WERI-Rb-1 (cell line): ENCODE measurements around the gene HS3ST1.

Source experiments
- DNase-seq: peaks from one replicate; pipeline ENCODE4 v3.0.0-alpha.2; 2020
- H3K27ac ChIP-seq: fragments of 250-450 bp; sonication (Bioruptor Pico); 2 replicates; pipeline ENCODE4 v1.5.1; 2020; ENCODE audit warnings: mild to moderate bottlenecking, moderate library complexity
- H3K27me3 ChIP-seq: fragments of 250-450 bp; sonication (Bioruptor Pico); 2 replicates; pipeline ENCODE4 v1.5.1; 2021; ENCODE audit warnings: mild to moderate bottlenecking, low read depth, moderate library complexity; ENCODE audit not compliant: insufficient read depth, severe bottlenecking
- H3K36me3 ChIP-seq: fragments of 250-450 bp; sonication (Bioruptor Pico); 2 replicates; pipeline ENCODE4 v1.5.1; 2020; ENCODE audit warnings: mild to moderate bottlenecking, moderate library complexity
- H3K4me3 ChIP-seq: 2 replicates; pipeline ENCODE4 v1.5.1; 2011; ENCODE audit warnings: low read depth, mild to moderate bottlenecking, control low read depth, low read length
- H3K9me3 ChIP-seq: fragments of 250-450 bp; sonication (Bioruptor Pico); 2 replicates; pipeline ENCODE4 v1.5.1; 2021; ENCODE audit warnings: mild to moderate bottlenecking, moderate library complexity; ENCODE audit not compliant: severe bottlenecking
- CTCF ChIP-seq: IDR thresholded peaks from 2 replicates; pipeline ENCODE4 v1.5.1; 2011; ENCODE audit warnings: low read depth, mild to moderate bottlenecking, control low read depth, inconsistent platforms, low read length

HS3ST1 gene

GRCh38 chr4:11470438-11471045, 41.8 kb upstream of the HS3ST1 start:
- TF ChIP-seq CTCF, result no peak
- no peak for DNase-seq
- H3K27ac ChIP-seq, result no peak overlapping the region

GRCh38 chr4:11469650-11470437, 41.1 kb upstream of the HS3ST1 start:
- Histone ChIP-seq H3K36me3 (no peaks in the 10 kb centered on the region), H3K9me3 (no peaks in the 10 kb centered on the region), H3K27ac (no peak overlapping the region), H3K4me3 (no peak overlapping the region), H3K27me3 (no peaks in the 10 kb centered on the region)
- DNase-seq, result no peak
- no peak for TF ChIP-seq CTCF

More at GRCh38 chr4:11470438-11471045, 41.8 kb upstream of the HS3ST1 start:
- Histone ChIP-seq H3K36me3 (no peaks in the 10 kb centered on the region), H3K9me3 (no peaks in the 10 kb centered on the region), H3K27me3 (no peaks in the 10 kb centered on the region), H3K4me3 (no peak overlapping the region)

GRCh38 chr4:11468901-11469300, 40.2 kb upstream of the HS3ST1 start:
- H3K9me3 ChIP-seq, result no peaks in the 10 kb centered on the region
- no peak for TF ChIP-seq CTCF
- DNase-seq, result no peak
- H3K36me3 ChIP-seq, result no peaks in the 10 kb centered on the region
- no peak overlapping the region for H3K27ac ChIP-seq
- no peak overlapping the region for H3K4me3 ChIP-seq
- no peaks in the 10 kb centered on the region for H3K27me3 ChIP-seq

- no peak overlapping the region for H3K27ac ChIP-seq
- TF ChIP-seq CTCF, result no peak
- no peak for DNase-seq
- no peak overlapping the region for H3K4me3 ChIP-seq
- H3K9me3 ChIP-seq, result no peaks in the 10 kb centered on the region
- H3K36me3 ChIP-seq, result no peaks in the 10 kb centered on the region
- H3K27me3 ChIP-seq, result no peaks in the 10 kb centered on the region
These were observed 39.2 kb upstream of the HS3ST1 start for GRCh38 chr4:11467931-11468330.

GRCh38 chr4:11463707-11464106, 35.0 kb upstream of the HS3ST1 start:
- H3K27me3 ChIP-seq, result no peaks in the 10 kb centered on the region
- no peak overlapping the region for H3K4me3 ChIP-seq
- no peak overlapping the region for H3K27ac ChIP-seq
- no peak for TF ChIP-seq CTCF
- no peak for DNase-seq
- H3K36me3 ChIP-seq, result no peaks in the 10 kb centered on the region
- H3K9me3 ChIP-seq, result no peaks in the 10 kb centered on the region
